ENCODE results near the gene RAB36. TPM values are rescaled to one million over a fixed set of nuclear protein-coding genes. Genes with fewer than 3 reads are reported as not detected.

The RAB36 gene
- total RNA-seq, 3 donors from 2014 or later = 1.3 to 4.8 (median 2.9) TPM

DNA sequence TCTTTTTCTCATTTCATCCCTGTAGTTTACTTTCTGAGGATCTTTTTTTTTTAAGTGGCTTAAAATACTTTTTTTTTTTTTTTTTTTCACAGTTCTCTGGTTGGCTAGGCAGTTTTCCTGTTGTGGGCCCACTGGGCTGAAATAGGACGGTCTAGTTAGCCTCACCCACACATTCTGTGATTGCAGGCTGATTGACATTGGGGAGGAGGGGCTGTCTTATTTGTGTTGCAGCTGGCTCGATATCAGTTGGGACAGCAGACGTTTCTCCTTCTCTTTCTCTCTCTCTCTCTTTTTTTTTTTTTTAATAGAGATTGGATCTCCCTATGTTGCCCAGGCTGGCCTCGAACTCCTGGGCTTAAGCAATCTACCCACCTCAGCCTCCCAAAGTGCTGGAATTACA lies 41.9 kb downstream of the RAB36 start:
- H3K27me3 ChIP-seq = no peaks in the 10 kb centered on the region
- no peaks in the 10 kb centered on the region for H3K9me3 ChIP-seq
- H3K4me1 ChIP-seq = peaks cover 0 to 8% of the 10 kb centered on the region in 2 donors
- H3K4me3 ChIP-seq = no peak overlapping the region
- intact Hi-C loops (cut with DNase I; ENCODE audit: low total_unique reads) = no loop called here
- H3K27ac ChIP-seq = no peak overlapping the region
- DNase-seq (ENCODE audit: low spot score in 2 of 2) = no peak
- no peak for TF ChIP-seq CTCF (IDR thresholded peaks at IDR 0.05)
- TF ChIP-seq POLR2AphosphoS5 (IDR thresholded peaks at IDR 0.05) = no peak
- TF ChIP-seq POLR2A (IDR thresholded peaks at IDR 0.05) = no peak
- no peaks in the 10 kb centered on the region for H3K36me3 ChIP-seq

DNA sequence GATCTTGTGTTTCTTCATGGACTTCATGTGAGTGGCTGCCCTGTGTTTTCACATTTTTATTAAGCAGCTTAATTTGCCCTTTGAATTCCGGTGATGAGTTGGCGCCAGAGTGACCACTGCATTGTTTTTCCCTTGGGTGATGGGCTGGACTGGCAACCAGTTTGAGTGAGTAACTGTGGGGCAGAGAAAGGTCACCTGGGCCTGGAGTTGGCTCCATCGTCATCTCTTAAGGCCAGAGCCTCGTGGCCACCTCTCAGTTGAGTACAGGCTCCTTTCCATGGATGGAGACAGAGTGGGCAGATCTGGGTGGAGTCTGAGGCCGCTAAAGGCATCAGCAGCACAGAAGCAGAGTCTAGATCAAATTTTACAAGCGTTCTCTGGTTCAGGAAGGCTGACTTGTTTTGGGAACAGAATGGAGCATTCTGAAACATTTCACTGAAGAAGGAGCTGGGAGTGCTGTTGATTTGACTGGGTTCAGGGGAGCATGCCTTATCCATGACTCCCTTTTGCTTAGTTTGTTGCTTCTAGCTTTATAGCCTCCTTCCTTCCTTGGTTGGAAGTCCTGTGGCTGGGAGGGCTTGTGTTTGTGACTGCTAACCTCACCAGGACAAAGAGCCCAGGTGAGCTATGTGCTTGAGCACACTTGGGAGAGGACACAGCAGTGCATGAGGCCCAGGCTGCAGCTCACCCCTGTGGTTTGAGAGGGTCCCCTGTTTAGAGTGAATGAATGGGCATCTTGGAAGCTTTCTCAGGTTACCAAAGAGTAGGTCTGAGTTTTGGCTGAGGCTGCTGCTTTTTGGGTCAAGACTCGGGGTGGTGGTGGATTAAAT lies 42.8 kb downstream of the RAB36 start:
- no peaks in the 10 kb centered on the region for H3K9me3 ChIP-seq
- H3K4me1 ChIP-seq = peaks cover 0 to under 1% of the 10 kb centered on the region in 2 donors
- no peaks in the 10 kb centered on the region for H3K27me3 ChIP-seq
- no peaks in the 10 kb centered on the region for H3K36me3 ChIP-seq
- no peak overlapping the region for H3K4me3 ChIP-seq
- DNase-seq (ENCODE audit: low spot score in 2 of 2) = no peak
- H3K27ac ChIP-seq = peak overlapping the region in 1 of 2 donors; percentile 17
- intact Hi-C loops (cut with DNase I; ENCODE audit: low total_unique reads) = no loop called here
- TF ChIP-seq POLR2A (IDR thresholded peaks at IDR 0.05) (no peak), CTCF (IDR thresholded peaks at IDR 0.05) (no peak), POLR2AphosphoS5 (IDR thresholded peaks at IDR 0.05) (no peak)

GRCh38 chr22:23190526-23190925 lies 45.2 kb downstream of the RAB36 start:
- intact Hi-C loops (cut with DNase I; ENCODE audit: low total_unique reads) = no loop called here
- no peak overlapping the region for H3K4me3 ChIP-seq
- no peaks in the 10 kb centered on the region for H3K36me3 ChIP-seq
- no peak for DNase-seq (ENCODE audit: low spot score in 2 of 2)
- no peak overlapping the region for H3K27ac ChIP-seq
- H3K9me3 ChIP-seq = no peaks in the 10 kb centered on the region
- H3K27me3 ChIP-seq = no peaks in the 10 kb centered on the region
- H3K4me1 ChIP-seq = no peaks in the 10 kb centered on the region
- TF ChIP-seq POLR2A (IDR thresholded peaks at IDR 0.05) = no peak
- no peak for TF ChIP-seq POLR2AphosphoS5 (IDR thresholded peaks at IDR 0.05)
- no peak for TF ChIP-seq CTCF (IDR thresholded peaks at IDR 0.05)

DNA sequence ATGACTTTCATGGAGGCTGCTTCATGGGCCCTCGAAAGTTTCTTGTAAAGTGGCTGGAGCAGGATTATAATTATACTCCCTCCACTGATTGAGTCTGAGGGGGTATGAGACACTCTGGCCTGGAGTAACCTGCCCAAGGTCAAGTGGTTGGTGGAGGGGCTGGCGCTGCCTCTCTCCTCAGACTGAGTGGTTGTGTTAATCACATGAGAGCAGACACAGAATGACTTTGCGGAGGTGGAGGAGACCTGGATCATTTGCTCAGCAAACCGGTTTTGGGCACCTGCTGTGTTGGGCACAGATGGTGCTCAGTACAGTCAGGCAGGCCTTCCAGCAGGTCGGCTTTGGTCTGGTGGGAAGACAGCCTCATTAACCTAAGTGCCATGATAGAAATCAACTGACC lies 46.9 kb downstream of the RAB36 start:
- Histone ChIP-seq H3K9me3 (no peaks in the 10 kb centered on the region), H3K27ac (no peak overlapping the region), H3K36me3 (no peaks in the 10 kb centered on the region), H3K4me3 (no peak overlapping the region), H3K4me1 (no peaks in the 10 kb centered on the region), H3K27me3 (no peaks in the 10 kb centered on the region)
- intact Hi-C loops (cut with DNase I; ENCODE audit: low total_unique reads) = no loop called here
- no peak for DNase-seq (ENCODE audit: low spot score in 2 of 2)
- TF ChIP-seq POLR2AphosphoS5 (IDR thresholded peaks at IDR 0.05) (no peak), CTCF (IDR thresholded peaks at IDR 0.05) (no peak), POLR2A (IDR thresholded peaks at IDR 0.05) (no peak)

DNA sequence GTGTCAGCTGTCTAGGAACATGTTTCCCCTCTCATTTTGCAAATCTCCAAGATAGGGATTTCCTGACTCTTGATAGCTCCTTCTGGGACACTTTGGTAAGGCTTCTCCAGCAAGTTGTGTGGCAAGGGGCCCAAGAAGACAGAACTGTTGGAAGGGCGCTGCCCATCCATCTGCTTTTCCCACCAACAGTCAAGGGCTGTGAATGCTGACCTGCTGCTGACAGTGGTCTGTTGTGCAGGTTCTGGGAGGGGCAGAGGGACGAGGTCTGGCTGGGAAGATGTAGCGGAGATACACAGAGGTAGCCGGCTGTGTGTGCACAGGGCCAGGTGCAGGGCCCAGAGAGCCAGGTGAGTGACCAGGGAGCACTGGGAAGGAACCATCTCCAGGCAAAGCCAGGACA lies 47.3 kb downstream of the RAB36 start:
- no peaks in the 10 kb centered on the region for H3K27me3 ChIP-seq
- H3K4me3 ChIP-seq = no peak overlapping the region
- no peaks in the 10 kb centered on the region for H3K4me1 ChIP-seq
- intact Hi-C loops (cut with DNase I; ENCODE audit: low total_unique reads) = no loop called here
- no peaks in the 10 kb centered on the region for H3K9me3 ChIP-seq
- no peak for DNase-seq (ENCODE audit: low spot score in 2 of 2)
- TF ChIP-seq CTCF (IDR thresholded peaks at IDR 0.05) (no peak), POLR2A (IDR thresholded peaks at IDR 0.05) (no peak), POLR2AphosphoS5 (IDR thresholded peaks at IDR 0.05) (no peak)
- H3K27ac ChIP-seq = no peak overlapping the region
- no peaks in the 10 kb centered on the region for H3K36me3 ChIP-seq
